ENCODE results near the gene EXD3. TPM values are rescaled to one million over a fixed set of nuclear protein-coding genes. Genes with fewer than 3 reads are reported as not detected.

EXD3 gene
- total and polyA plus RNA-seq, 2 of the 13 experiments (the other 11 are each of a cell fraction or from before 2014, with no cell fraction given): 2.7 to 4.8 TPM

DNA sequence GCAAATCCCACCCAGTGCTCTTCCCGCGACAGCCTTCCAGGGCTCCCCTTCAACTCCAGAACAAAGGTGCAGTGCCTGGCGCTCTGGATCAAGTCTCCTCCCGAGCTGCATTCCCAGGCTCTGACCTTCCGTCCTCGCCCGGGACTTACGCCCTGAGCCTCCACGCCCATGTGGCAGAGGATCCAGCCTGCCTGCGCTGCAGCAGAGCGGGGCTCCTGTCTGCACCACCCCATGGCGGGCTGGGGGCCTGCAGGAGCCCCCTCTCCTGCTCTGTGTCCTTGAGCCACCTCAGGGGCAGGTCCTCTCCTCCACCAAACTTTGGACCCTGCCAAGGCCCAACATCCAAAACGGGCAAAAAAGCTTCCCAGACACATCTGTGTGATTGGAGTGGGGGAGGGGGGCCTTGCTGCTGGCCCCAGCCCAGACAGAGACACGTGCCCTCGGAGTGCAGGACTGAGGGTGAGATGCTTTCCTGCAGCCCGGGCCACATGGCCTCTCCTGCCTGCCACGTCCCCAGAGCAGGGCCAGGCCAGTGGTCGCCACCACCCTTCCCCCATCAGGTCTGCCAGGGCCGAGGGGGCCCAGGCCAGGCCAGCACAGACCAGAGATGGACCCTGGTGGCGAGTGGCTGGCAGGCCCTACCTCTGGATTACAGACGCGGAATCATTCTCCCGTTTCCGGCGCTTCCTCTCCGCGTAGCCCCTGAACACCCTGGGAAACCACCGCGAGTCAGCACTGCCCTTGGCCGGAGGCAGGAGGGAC, 31.8 kb upstream of the EXD3 start (continued):
- peak; percentile 64 for TF ChIP-seq ASH2L (IDR thresholded peaks at IDR 0.05; ENCODE audit: insufficient read length, low read depth, low read length)
- TF ChIP-seq ONECUT2 (CRISPR knock-in tag; IDR thresholded peaks at IDR 0.05): no peak
- TF ChIP-seq KDM5A (IDR thresholded peaks at IDR 0.05; ENCODE audit: borderline replicate concordance, low read length): no peak
- TF ChIP-seq ZNF281 (CRISPR knock-in tag; IDR thresholded peaks at IDR 0.05; ENCODE audit: borderline replicate concordance): peak; percentile 99
- no peak; the same call in 1 of the 2 replicates for TF ChIP-seq SMYD3 (CRISPR knock-in tag; IDR thresholded peaks at IDR 0.05)
- peak; percentile 86; the same call in 1 of the 2 replicates for TF ChIP-seq TMF1 (CRISPR knock-in tag; IDR thresholded peaks at IDR 0.05; ENCODE audit: low read depth)
- peak; percentile 86 for TF ChIP-seq ZNF792 (CRISPR knock-in tag; IDR thresholded peaks at IDR 0.05)
- TF ChIP-seq EHMT2 (IDR thresholded peaks at IDR 0.05; ENCODE audit: borderline replicate concordance, low read depth, low read length): no peak
- TF ChIP-seq ZNF512 (CRISPR knock-in tag; IDR thresholded peaks at IDR 0.05): 0 out of 2 replicates have a peak, but pooled peaks have one; percentile 18
- TF ChIP-seq ZNF205 (CRISPR knock-in tag; IDR thresholded peaks at IDR 0.05): 0 out of 2 replicates have a peak, but pooled peaks have one; percentile 42
- TF ChIP-seq SP140L (CRISPR knock-in tag; IDR thresholded peaks at IDR 0.05; ENCODE audit: borderline replicate concordance): 0 out of 2 replicates have a peak, but pooled peaks have one; percentile 84
- no peak for TF ChIP-seq ZNF12 (CRISPR knock-in tag; IDR thresholded peaks at IDR 0.05)
- no peak for TF ChIP-seq RFX5 (IDR thresholded peaks at IDR 0.05; ENCODE audit: low read depth, low read length)
- no peak for TF ChIP-seq CENPX (CRISPR knock-in tag; IDR thresholded peaks at IDR 0.05)
- TF ChIP-seq, protein P1, sequence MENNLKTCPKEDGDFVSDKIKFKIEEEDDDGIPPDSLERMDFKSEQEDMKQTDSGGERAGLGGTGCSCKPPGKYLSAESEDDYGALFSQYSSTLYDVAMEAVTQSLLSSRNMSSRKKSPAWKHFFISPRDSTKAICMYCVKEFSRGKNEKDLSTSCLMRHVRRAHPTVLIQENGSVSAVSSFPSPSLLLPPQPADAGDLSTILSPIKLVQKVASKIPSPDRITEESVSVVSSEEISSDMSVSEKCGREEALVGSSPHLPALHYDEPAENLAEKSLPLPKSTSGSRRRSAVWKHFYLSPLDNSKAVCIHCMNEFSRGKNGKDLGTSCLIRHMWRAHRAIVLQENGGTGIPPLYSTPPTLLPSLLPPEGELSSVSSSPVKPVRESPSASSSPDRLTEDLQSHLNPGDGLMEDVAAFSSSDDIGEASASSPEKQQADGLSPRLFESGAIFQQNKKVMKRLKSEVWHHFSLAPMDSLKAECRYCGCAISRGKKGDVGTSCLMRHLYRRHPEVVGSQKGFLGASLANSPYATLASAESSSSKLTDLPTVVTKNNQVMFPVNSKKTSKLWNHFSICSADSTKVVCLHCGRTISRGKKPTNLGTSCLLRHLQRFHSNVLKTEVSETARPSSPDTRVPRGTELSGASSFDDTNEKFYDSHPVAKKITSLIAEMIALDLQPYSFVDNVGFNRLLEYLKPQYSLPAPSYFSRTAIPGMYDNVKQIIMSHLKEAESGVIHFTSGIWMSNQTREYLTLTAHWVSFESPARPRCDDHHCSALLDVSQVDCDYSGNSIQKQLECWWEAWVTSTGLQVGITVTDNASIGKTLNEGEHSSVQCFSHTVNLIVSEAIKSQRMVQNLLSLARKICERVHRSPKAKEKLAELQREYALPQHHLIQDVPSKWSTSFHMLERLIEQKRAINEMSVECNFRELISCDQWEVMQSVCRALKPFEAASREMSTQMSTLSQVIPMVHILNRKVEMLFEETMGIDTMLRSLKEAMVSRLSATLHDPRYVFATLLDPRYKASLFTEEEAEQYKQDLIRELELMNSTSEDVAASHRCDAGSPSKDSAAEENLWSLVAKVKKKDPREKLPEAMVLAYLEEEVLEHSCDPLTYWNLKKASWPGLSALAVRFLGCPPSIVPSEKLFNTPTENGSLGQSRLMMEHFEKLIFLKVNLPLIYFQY (CRISPR knock-in tag; IDR thresholded peaks at IDR 0.05; ENCODE audit: borderline replicate concordance): 0 out of 2 replicates have a peak, but pooled peaks have one; percentile 54
- TF ChIP-seq TFAP4 (IDR thresholded peaks at IDR 0.05; ENCODE audit: borderline replicate concordance, low read depth): peak; percentile 80
- TF ChIP-seq ZNF589 (CRISPR knock-in tag; conservative IDR thresholded peaks at IDR 0.05): 0 out of 2 replicates have a peak, but pooled peaks have one; percentile 71
- peak; percentile 72; the same call in 1 of the 2 replicates for TF ChIP-seq CAMTA2 (CRISPR knock-in tag; IDR thresholded peaks at IDR 0.05; ENCODE audit: borderline replicate concordance)
